ENCODE results near the gene CNR1. TPM values are rescaled to one million over a fixed set of nuclear protein-coding genes. Genes with fewer than 3 reads are reported as not detected.

CNR1 gene
- total RNA-seq, 1 donor from 2014 or later, result 0.92 TPM

- TF ChIP-seq CTCF (IDR thresholded peaks at IDR 0.05; ENCODE audit: insufficient read depth, low read length, poor library complexity, severe bottlenecking), result no peak
- no peak for DNase-seq (ENCODE audit: low read depth)
- Histone ChIP-seq H3K4me3 (ENCODE audit: low read depth, low read length) (no peak overlapping the region), H3K27me3 (ENCODE audit: control insufficient read depth, insufficient read depth, low read length) (peaks cover 6% of the 10 kb centered on the region), H3K36me3 (ENCODE audit: control insufficient read depth, insufficient read depth, low read length) (no peaks in the 10 kb centered on the region)
Observed at GRCh38 chr6:88161940-88162339, 4.2 kb downstream of the CNR1 start.

- Histone ChIP-seq H3K4me3 (ENCODE audit: low read depth, low read length) (no peak overlapping the region), H3K27me3 (ENCODE audit: control insufficient read depth, insufficient read depth, low read length) (no peaks in the 10 kb centered on the region), H3K36me3 (ENCODE audit: control insufficient read depth, insufficient read depth, low read length) (no peaks in the 10 kb centered on the region)
- DNase-seq (ENCODE audit: low read depth), result no peak
- no peak for TF ChIP-seq CTCF (IDR thresholded peaks at IDR 0.05; ENCODE audit: insufficient read depth, low read length, poor library complexity, severe bottlenecking)
Observed at GRCh38 chr6:88157106-88157505, 9.0 kb downstream of the CNR1 start.

GRCh38 chr6:88145298-88145963, 20.7 kb downstream of the CNR1 start:
- no peak for TF ChIP-seq CTCF (IDR thresholded peaks at IDR 0.05; ENCODE audit: insufficient read depth, low read length, poor library complexity, severe bottlenecking)
- Histone ChIP-seq H3K4me3 (ENCODE audit: low read depth, low read length) (no peak overlapping the region), H3K36me3 (ENCODE audit: control insufficient read depth, insufficient read depth, low read length) (no peaks in the 10 kb centered on the region), H3K27me3 (ENCODE audit: control insufficient read depth, insufficient read depth, low read length) (no peaks in the 10 kb centered on the region)
- DNase-seq (ENCODE audit: low read depth), result no peak

- Histone ChIP-seq H3K27me3 (ENCODE audit: control insufficient read depth, insufficient read depth, low read length) (no peaks in the 10 kb centered on the region), H3K4me3 (ENCODE audit: low read depth, low read length) (no peak overlapping the region), H3K36me3 (ENCODE audit: control insufficient read depth, insufficient read depth, low read length) (no peaks in the 10 kb centered on the region)
- no peak for TF ChIP-seq CTCF (IDR thresholded peaks at IDR 0.05; ENCODE audit: insufficient read depth, low read length, poor library complexity, severe bottlenecking)
- no peak for DNase-seq (ENCODE audit: low read depth)
Observed at GRCh38 chr6:88144637-88145297, 21.4 kb downstream of the CNR1 start.

- no peak overlapping the region for H3K4me3 ChIP-seq (ENCODE audit: low read depth, low read length)
- no peak for DNase-seq (ENCODE audit: low read depth)
- no peak for TF ChIP-seq CTCF (IDR thresholded peaks at IDR 0.05; ENCODE audit: insufficient read depth, low read length, poor library complexity, severe bottlenecking)
- H3K27me3 ChIP-seq (ENCODE audit: control insufficient read depth, insufficient read depth, low read length), result no peaks in the 10 kb centered on the region
- H3K36me3 ChIP-seq (ENCODE audit: control insufficient read depth, insufficient read depth, low read length), result no peaks in the 10 kb centered on the region
Observed at GRCh38 chr6:88143421-88144157, 22.6 kb downstream of the CNR1 start.
